ENCODE data around the gene RHBDF1.
A peak's percentile ranks its signal among the peaks of the same experiment; 100 is the strongest.

- TF ChIP-seq POLR2A (IDR thresholded peaks at IDR 0.05) (no peak), CTCF (IDR thresholded peaks at IDR 0.05) (peak; percentile 68 to 79 (median 69))
These were observed 45.2 kb upstream of the RHBDF1 start for GRCh38 chr16:117379-118365.

Data from transverse colon (tissue), 3 donors.